Measurements from ENCODE around the gene NEDD8. TPM values are rescaled to one million over a fixed set of nuclear protein-coding genes. Genes with fewer than 3 reads are reported as not detected.

Gene NEDD8
- total and polyA plus RNA-seq, 7 donors, result 135 to 315 (median 206) TPM

DNA sequence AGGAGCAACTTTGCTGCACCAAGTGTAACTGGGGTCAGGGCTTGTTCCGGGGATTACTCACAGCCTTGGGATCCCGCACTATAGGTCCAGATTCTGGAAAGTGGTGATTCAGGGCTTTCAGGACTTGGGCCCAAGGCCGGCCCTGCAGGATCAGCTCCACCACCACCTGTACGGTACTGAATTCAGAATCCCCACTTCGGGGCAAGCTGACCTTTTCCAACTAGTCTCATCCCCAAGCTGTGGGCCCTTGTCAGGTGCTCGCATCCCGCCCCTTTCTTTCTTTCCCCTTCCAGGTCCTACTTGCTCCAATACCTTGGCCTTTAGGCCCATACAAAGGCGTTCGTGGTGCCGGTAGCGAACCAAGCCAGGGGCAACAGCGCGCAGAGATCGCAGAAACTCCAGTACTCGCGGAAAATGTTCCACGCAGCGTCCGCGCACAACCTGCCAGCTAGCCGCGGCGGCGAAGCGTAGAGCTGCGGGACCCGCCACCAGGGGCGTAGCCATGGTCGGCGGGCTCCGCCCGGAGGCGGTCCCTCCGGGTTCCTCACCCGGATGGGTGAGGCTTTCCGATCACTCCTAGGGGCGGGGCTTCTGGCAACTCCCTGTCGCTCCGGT, 9.8 kb upstream of the NEDD8 start:
- peak overlapping the region; percentile 92 for H3K27ac ChIP-seq
- peak; percentile 94 to 97 for DNase-seq
- H3K9me3 ChIP-seq, result no peaks in the 10 kb centered on the region
- intact Hi-C loops (cut with DNase I), result loop anchor here (2.0 to 10.0 kb wide), 3 partner anchors 29 to 195 kb away; partner anchors contain the start of gene RABGGTA (in 1 of the 2)
- peaks cover 17 to 47% of the 10 kb centered on the region in 2 donors for H3K36me3 ChIP-seq (ENCODE audit: insufficient read depth in 1 of 2, low read depth in 1 of 2)
- ATAC-seq, result peak; percentile 87 to 92 (median 90)
- WGBS, 3 donors, result 1% methylated on average over 37 to 39 of the region's 39 CpGs
- peak overlapping the region; percentile 71 for H3K4me3 ChIP-seq
- TF ChIP-seq, protein P1, sequence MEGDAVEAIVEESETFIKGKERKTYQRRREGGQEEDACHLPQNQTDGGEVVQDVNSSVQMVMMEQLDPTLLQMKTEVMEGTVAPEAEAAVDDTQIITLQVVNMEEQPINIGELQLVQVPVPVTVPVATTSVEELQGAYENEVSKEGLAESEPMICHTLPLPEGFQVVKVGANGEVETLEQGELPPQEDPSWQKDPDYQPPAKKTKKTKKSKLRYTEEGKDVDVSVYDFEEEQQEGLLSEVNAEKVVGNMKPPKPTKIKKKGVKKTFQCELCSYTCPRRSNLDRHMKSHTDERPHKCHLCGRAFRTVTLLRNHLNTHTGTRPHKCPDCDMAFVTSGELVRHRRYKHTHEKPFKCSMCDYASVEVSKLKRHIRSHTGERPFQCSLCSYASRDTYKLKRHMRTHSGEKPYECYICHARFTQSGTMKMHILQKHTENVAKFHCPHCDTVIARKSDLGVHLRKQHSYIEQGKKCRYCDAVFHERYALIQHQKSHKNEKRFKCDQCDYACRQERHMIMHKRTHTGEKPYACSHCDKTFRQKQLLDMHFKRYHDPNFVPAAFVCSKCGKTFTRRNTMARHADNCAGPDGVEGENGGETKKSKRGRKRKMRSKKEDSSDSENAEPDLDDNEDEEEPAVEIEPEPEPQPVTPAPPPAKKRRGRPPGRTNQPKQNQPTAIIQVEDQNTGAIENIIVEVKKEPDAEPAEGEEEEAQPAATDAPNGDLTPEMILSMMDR (IDR thresholded peaks at IDR 0.05), result peak; percentile 65
- no peaks in the 10 kb centered on the region for H3K27me3 ChIP-seq (ENCODE audit: insufficient read depth in 3 of 3, low read length in 2 of 3)
- peaks cover 44% of the 10 kb centered on the region for H3K4me1 ChIP-seq

DNA sequence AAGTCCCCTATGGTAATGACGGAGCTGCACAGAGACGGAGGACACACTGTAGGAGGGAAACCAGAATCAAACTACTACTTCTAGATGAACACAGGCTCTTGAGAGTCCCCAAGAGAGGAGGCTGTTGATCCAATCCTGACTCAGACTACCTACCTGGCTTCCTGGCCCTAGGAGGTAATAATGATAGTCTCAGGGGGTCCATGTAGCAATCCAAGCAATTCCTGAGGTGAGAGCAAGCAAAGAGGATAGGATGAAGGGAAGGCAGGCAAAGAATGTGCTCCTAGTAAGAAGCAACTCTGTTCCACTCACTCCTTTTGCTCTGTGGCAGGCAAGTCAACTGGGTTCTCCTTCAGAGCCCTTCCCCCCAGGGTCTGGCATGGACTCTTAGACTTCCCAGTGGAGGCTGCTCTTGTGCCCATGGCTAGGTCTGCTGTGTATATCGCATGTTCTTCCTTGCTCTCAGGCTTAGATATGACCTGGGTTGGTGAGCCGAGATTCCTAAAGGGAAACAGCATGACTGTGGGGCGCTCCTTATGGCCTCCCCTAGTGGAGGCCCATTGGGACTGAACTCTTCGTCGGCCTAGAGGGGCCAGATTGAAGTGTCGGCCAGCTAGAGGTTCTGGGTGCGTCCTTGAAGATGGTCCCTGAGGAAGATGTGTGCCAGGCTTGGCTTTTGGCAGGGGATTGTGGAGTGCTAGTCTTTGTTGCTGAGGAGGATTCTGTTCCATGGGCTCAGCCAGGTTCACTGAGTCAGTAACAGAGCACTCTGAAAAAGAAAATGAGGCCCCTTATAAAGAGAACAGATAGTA, 8.1 kb upstream of the NEDD8 start:
- intact Hi-C loops (cut with DNase I), result loop anchor here (5.0 to 10.0 kb wide), 2 partner anchors 194 to 197 kb away; no protein-coding TSS in a partner anchor
- WGBS, 3 donors, result 86 to 91% (median 86%) methylated on average over 9 of the region's 9 CpGs
- Histone ChIP-seq H3K27me3 (ENCODE audit: insufficient read depth in 3 of 3, low read length in 2 of 3) (no peaks in the 10 kb centered on the region), H3K36me3 (ENCODE audit: insufficient read depth in 1 of 2, low read depth in 1 of 2) (peaks cover 27 to 63% of the 10 kb centered on the region in 2 donors), H3K9me3 (no peaks in the 10 kb centered on the region), H3K4me1 (peaks cover 57% of the 10 kb centered on the region), H3K27ac (peak overlapping the region; percentile 92), H3K4me3 (no peak overlapping the region)
- DNase-seq (no peak), ATAC-seq (no peak)
- TF ChIP-seq, protein P1 (IDR thresholded peaks at IDR 0.05), result no peak

DNA sequence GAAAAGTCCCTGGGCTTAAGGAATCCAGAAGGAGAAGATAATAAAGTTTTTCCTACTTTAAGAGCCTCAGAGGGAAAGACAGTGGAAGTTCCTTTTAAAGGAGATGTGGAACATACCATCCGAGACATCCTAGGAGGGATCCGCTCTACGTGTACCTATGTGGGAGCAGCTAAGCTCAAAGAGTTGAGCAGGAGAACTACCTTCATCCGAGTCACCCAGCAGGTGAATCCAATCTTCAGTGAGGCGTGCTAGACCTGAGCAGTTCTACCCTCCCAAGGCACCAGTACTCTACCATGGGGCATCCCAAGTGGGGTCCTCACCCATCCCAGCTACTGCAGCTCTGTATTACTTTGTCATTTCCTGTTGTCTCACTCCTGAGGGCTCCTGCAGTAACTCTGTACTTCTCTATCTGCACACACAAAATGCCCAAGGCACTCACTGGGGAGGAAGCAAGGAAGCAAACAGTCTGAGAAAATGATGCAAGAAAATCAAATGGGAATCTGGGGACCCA, 6.4 kb upstream of the NEDD8 start:
- TF ChIP-seq, protein P1 (IDR thresholded peaks at IDR 0.05), result no peak
- H3K9me3 ChIP-seq, result no peaks in the 10 kb centered on the region
- intact Hi-C loops (cut with DNase I), result no loop called here
- peaks cover 27 to 79% of the 10 kb centered on the region in 2 donors for H3K36me3 ChIP-seq (ENCODE audit: insufficient read depth in 1 of 2, low read depth in 1 of 2)
- ATAC-seq (no peak), DNase-seq (no peak)
- H3K4me3 ChIP-seq, result no peak overlapping the region
- peaks cover 73% of the 10 kb centered on the region for H3K4me1 ChIP-seq
- no peak overlapping the region for H3K27ac ChIP-seq
- no peaks in the 10 kb centered on the region for H3K27me3 ChIP-seq (ENCODE audit: insufficient read depth in 3 of 3, low read length in 2 of 3)
- WGBS, 3 donors, result 86 to 92% (median 87%) methylated on average over 5 of the region's 5 CpGs

DNA sequence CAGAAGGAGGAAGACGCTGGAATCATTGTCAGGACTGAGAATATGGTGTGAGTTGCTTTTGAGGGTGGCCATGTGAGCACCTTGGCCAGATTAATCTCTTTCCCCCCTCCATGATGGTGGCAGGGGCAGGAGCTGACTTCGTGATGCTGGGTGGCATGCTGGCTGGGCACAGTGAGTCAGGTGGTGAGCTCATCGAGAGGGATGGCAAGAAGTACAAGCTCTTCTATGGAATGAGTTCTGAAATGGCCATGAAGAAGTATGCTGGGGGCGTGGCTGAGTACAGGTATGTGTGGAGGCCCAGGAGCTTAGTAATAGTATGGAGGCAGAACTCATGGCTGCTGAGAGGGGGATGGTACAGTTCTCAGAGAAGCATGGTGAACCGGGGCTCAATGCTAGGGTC, 6.0 kb upstream of the NEDD8 start:
- H3K4me1 ChIP-seq, result peaks cover 76% of the 10 kb centered on the region
- H3K27me3 ChIP-seq (ENCODE audit: insufficient read depth in 3 of 3, low read length in 2 of 3), result no peaks in the 10 kb centered on the region
- DNase-seq, result no peak
- peak overlapping the region; percentile 19 for H3K27ac ChIP-seq
- peaks cover 27 to 79% of the 10 kb centered on the region in 2 donors for H3K36me3 ChIP-seq (ENCODE audit: insufficient read depth in 1 of 2, low read depth in 1 of 2)
- 78 to 85% (median 79%) methylated on average over 5 of the region's 5 CpGs for WGBS, 3 donors
- ATAC-seq, result no peak
- intact Hi-C loops (cut with DNase I), result no loop called here
- H3K4me3 ChIP-seq, result no peak overlapping the region
- TF ChIP-seq, protein P1 (IDR thresholded peaks at IDR 0.05), result no peak
- H3K9me3 ChIP-seq, result no peaks in the 10 kb centered on the region
